ENCODE results near the gene SFT2D2.

SFT2D2 gene

GRCh38 chr1:168224991-168225390 is 813 bp upstream of the SFT2D2 start:
- Histone ChIP-seq H2BK15ac (replicated peaks; ENCODE audit: low read depth) (no peak overlapping the region), H3K36me3 (ENCODE audit: control insufficient read depth, insufficient read depth, low read length) (no peaks in the 10 kb centered on the region), H3K9ac (ENCODE audit: low read length) (no peak overlapping the region), H3K27me3 (ENCODE audit: insufficient read depth, low read length, poor library complexity) (no peaks in the 10 kb centered on the region), H3K79me1 (ENCODE audit: low read length) (peaks cover 12% of the 10 kb centered on the region), H4K8ac (ENCODE audit: low read depth, low read length) (no peak overlapping the region), H4K5ac (ENCODE audit: low read length) (no peak overlapping the region), H3K23ac (ENCODE audit: low read length) (no peak overlapping the region), H2AK5ac (ENCODE audit: low read length) (no peak overlapping the region), H2BK5ac (ENCODE audit: low read length) (no peak overlapping the region), H3K4me2 (ENCODE audit: low read length) (no peak overlapping the region), H3K56ac (ENCODE audit: low read length) (no peak overlapping the region), H3K4ac (ENCODE audit: low read depth, low read length) (no peak overlapping the region), H2BK120ac (ENCODE audit: low read depth, low read length) (no peak overlapping the region), H3K4me1 (ENCODE audit: control insufficient read depth, low read depth, low read length) (peaks cover 2% of the 10 kb centered on the region), H3K18ac (ENCODE audit: low read length) (no peak overlapping the region), H3K79me2 (ENCODE audit: control insufficient read depth, insufficient read depth, low read length) (peaks cover 18% of the 10 kb centered on the region), H3K4me3 (ENCODE audit: low read length) (no peak overlapping the region), H3K27ac (ENCODE audit: low read depth, low read length) (no peak overlapping the region)
- no CpG with 5 or more reads among the region's 3 CpGs for WGBS (ENCODE audit: extremely low coverage, insufficient coverage, low lambda C conversion rate)
- DNase-seq = no peak

DNA sequence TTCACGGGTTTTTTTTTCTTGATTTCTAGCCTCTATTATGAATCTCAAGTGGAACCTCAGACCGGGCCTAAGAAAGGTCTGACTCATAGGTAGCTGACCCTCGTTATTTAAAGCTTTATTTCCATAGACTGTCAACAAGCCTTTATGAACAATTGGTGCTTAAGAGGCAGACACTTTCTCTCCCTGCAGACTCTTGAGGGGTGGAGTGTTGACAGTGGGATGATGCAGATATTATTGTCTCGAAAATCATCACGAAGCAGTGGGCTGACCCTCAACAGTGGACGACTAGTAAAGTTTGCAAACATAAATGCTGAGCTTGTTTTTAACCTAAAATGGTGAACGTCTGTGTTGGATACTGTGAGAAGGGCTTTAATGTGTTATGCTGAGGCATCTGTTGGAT is 1.8 kb downstream of the SFT2D2 start:
- DNase-seq = no peak
- Histone ChIP-seq H3K79me2 (ENCODE audit: control insufficient read depth, insufficient read depth, low read length) (peaks cover 18% of the 10 kb centered on the region), H3K4me3 (ENCODE audit: low read length) (no peak overlapping the region), H3K18ac (ENCODE audit: low read length) (no peak overlapping the region), H4K5ac (ENCODE audit: low read length) (no peak overlapping the region), H3K27me3 (ENCODE audit: insufficient read depth, low read length, poor library complexity) (no peaks in the 10 kb centered on the region), H3K4ac (ENCODE audit: low read depth, low read length) (no peak overlapping the region), H2AK5ac (ENCODE audit: low read length) (no peak overlapping the region), H3K27ac (ENCODE audit: low read depth, low read length) (no peak overlapping the region), H4K8ac (ENCODE audit: low read depth, low read length) (no peak overlapping the region), H3K23ac (ENCODE audit: low read length) (no peak overlapping the region), H3K79me1 (ENCODE audit: low read length) (peaks cover 16% of the 10 kb centered on the region), H2BK5ac (ENCODE audit: low read length) (no peak overlapping the region), H2BK120ac (ENCODE audit: low read depth, low read length) (no peak overlapping the region), H3K36me3 (ENCODE audit: control insufficient read depth, insufficient read depth, low read length) (no peaks in the 10 kb centered on the region), H2BK15ac (replicated peaks; ENCODE audit: low read depth) (no peak overlapping the region), H3K56ac (ENCODE audit: low read length) (no peak overlapping the region), H3K4me1 (ENCODE audit: control insufficient read depth, low read depth, low read length) (peaks cover 2% of the 10 kb centered on the region), H3K9ac (ENCODE audit: low read length) (peak overlapping the region; percentile 19), H3K4me2 (ENCODE audit: low read length) (no peak overlapping the region)
- WGBS (ENCODE audit: extremely low coverage, insufficient coverage, low lambda C conversion rate) = no CpG with 5 or more reads among the region's 7 CpGs

DNA sequence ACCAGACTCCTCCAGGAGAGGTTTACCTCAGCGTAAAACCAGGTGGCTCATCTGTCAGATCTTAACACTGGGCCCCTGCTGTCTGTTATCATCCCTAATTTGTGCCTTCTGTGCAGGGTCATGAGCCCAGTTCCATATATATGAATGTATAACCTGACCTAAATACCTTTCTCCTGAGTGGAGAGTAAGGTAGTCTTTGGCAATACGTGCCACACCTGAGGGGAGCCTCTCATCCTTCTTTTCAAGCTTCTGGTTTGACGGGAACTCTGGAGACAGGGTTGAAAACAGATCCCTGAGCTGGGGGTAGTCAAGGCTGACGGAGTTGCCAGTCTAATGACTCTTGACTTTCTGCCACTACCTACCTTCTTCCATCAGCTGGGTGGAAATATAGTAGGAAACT is 4.1 kb downstream of the SFT2D2 start:
- Histone ChIP-seq H3K23ac (ENCODE audit: low read length) (no peak overlapping the region), H3K18ac (ENCODE audit: low read length) (no peak overlapping the region), H3K4me1 (ENCODE audit: control insufficient read depth, low read depth, low read length) (peaks cover 2% of the 10 kb centered on the region), H2AK5ac (ENCODE audit: low read length) (no peak overlapping the region), H3K27me3 (ENCODE audit: insufficient read depth, low read length, poor library complexity) (no peaks in the 10 kb centered on the region), H3K56ac (ENCODE audit: low read length) (no peak overlapping the region), H2BK15ac (replicated peaks; ENCODE audit: low read depth) (no peak overlapping the region), H3K79me2 (ENCODE audit: control insufficient read depth, insufficient read depth, low read length) (peaks cover 18% of the 10 kb centered on the region), H3K27ac (ENCODE audit: low read depth, low read length) (no peak overlapping the region), H3K79me1 (ENCODE audit: low read length) (peaks cover 16% of the 10 kb centered on the region), H2BK5ac (ENCODE audit: low read length) (no peak overlapping the region), H3K4ac (ENCODE audit: low read depth, low read length) (no peak overlapping the region), H2BK120ac (ENCODE audit: low read depth, low read length) (no peak overlapping the region), H3K4me3 (ENCODE audit: low read length) (no peak overlapping the region), H3K36me3 (ENCODE audit: control insufficient read depth, insufficient read depth, low read length) (no peaks in the 10 kb centered on the region), H3K4me2 (ENCODE audit: low read length) (no peak overlapping the region), H4K8ac (ENCODE audit: low read depth, low read length) (no peak overlapping the region), H3K9ac (ENCODE audit: low read length) (no peak overlapping the region), H4K5ac (ENCODE audit: low read length) (no peak overlapping the region)
- DNase-seq = no peak
- WGBS (ENCODE audit: extremely low coverage, insufficient coverage, low lambda C conversion rate) = no CpG with 5 or more reads among the region's 4 CpGs

- DNase-seq = no peak
- H3K18ac ChIP-seq (ENCODE audit: low read length) = no peak overlapping the region
- no peak overlapping the region for H3K27ac ChIP-seq (ENCODE audit: low read depth, low read length)
- no peak overlapping the region for H3K4ac ChIP-seq (ENCODE audit: low read depth, low read length)
- peaks cover 18% of the 10 kb centered on the region for H3K79me2 ChIP-seq (ENCODE audit: control insufficient read depth, insufficient read depth, low read length)
- no peak overlapping the region for H4K5ac ChIP-seq (ENCODE audit: low read length)
- no peak overlapping the region for H2AK5ac ChIP-seq (ENCODE audit: low read length)
- H2BK120ac ChIP-seq (ENCODE audit: low read depth, low read length) = no peak overlapping the region
- H3K4me3 ChIP-seq (ENCODE audit: low read length) = no peak overlapping the region
- H3K36me3 ChIP-seq (ENCODE audit: control insufficient read depth, insufficient read depth, low read length) = no peaks in the 10 kb centered on the region
- peaks cover 16% of the 10 kb centered on the region for H3K79me1 ChIP-seq (ENCODE audit: low read length)
- H3K23ac ChIP-seq (ENCODE audit: low read length) = no peak overlapping the region
- H3K4me1 ChIP-seq (ENCODE audit: control insufficient read depth, low read depth, low read length) = peaks cover 2% of the 10 kb centered on the region
- no peak overlapping the region for H3K56ac ChIP-seq (ENCODE audit: low read length)
- no peak overlapping the region for H2BK15ac ChIP-seq (replicated peaks; ENCODE audit: low read depth)
- no peaks in the 10 kb centered on the region for H3K27me3 ChIP-seq (ENCODE audit: insufficient read depth, low read length, poor library complexity)
- no peak overlapping the region for H3K4me2 ChIP-seq (ENCODE audit: low read length)
- no peak overlapping the region for H3K9ac ChIP-seq (ENCODE audit: low read length)
- no peak overlapping the region for H4K8ac ChIP-seq (ENCODE audit: low read depth, low read length)
- H2BK5ac ChIP-seq (ENCODE audit: low read length) = no peak overlapping the region
- no CpG with 5 or more reads among the region's 3 CpGs for WGBS (ENCODE audit: extremely low coverage, insufficient coverage, low lambda C conversion rate)
Observed at GRCh38 chr1:168230709-168231108, 4.9 kb downstream of the SFT2D2 start.

- Histone ChIP-seq H3K4me2 (ENCODE audit: low read length) (no peak overlapping the region), H2BK5ac (ENCODE audit: low read length) (no peak overlapping the region), H3K79me1 (ENCODE audit: low read length) (peaks cover 4% of the 10 kb centered on the region), H3K4me1 (ENCODE audit: control insufficient read depth, low read depth, low read length) (no peaks in the 10 kb centered on the region), H2AK5ac (ENCODE audit: low read length) (no peak overlapping the region), H3K79me2 (ENCODE audit: control insufficient read depth, insufficient read depth, low read length) (no peaks in the 10 kb centered on the region), H3K36me3 (ENCODE audit: control insufficient read depth, insufficient read depth, low read length) (no peaks in the 10 kb centered on the region), H3K18ac (ENCODE audit: low read length) (no peak overlapping the region), H3K9ac (ENCODE audit: low read length) (no peak overlapping the region), H2BK15ac (replicated peaks; ENCODE audit: low read depth) (no peak overlapping the region), H3K27me3 (ENCODE audit: insufficient read depth, low read length, poor library complexity) (no peaks in the 10 kb centered on the region), H3K23ac (ENCODE audit: low read length) (no peak overlapping the region), H3K56ac (ENCODE audit: low read length) (no peak overlapping the region), H3K4me3 (ENCODE audit: low read length) (no peak overlapping the region), H3K4ac (ENCODE audit: low read depth, low read length) (no peak overlapping the region), H4K8ac (ENCODE audit: low read depth, low read length) (no peak overlapping the region), H4K5ac (ENCODE audit: low read length) (no peak overlapping the region), H2BK120ac (ENCODE audit: low read depth, low read length) (no peak overlapping the region), H3K27ac (ENCODE audit: low read depth, low read length) (no peak overlapping the region)
- DNase-seq = peak; percentile 82
- WGBS (ENCODE audit: extremely low coverage, insufficient coverage, low lambda C conversion rate) = no CpG with 5 or more reads among the region's 8 CpGs
Observed at GRCh38 chr1:168234846-168235547, 9.2 kb downstream of the SFT2D2 start.

- H3K79me2 ChIP-seq (ENCODE audit: control insufficient read depth, insufficient read depth, low read length) = no peaks in the 10 kb centered on the region
- H3K4ac ChIP-seq (ENCODE audit: low read depth, low read length) = no peak overlapping the region
- no peak overlapping the region for H3K18ac ChIP-seq (ENCODE audit: low read length)
- no peaks in the 10 kb centered on the region for H3K27me3 ChIP-seq (ENCODE audit: insufficient read depth, low read length, poor library complexity)
- no peak overlapping the region for H2BK5ac ChIP-seq (ENCODE audit: low read length)
- H3K56ac ChIP-seq (ENCODE audit: low read length) = no peak overlapping the region
- H4K8ac ChIP-seq (ENCODE audit: low read depth, low read length) = no peak overlapping the region
- H3K9ac ChIP-seq (ENCODE audit: low read length) = no peak overlapping the region
- H2BK15ac ChIP-seq (replicated peaks; ENCODE audit: low read depth) = no peak overlapping the region
- H3K36me3 ChIP-seq (ENCODE audit: control insufficient read depth, insufficient read depth, low read length) = no peaks in the 10 kb centered on the region
- peaks cover 2% of the 10 kb centered on the region for H3K79me1 ChIP-seq (ENCODE audit: low read length)
- no peak overlapping the region for H3K27ac ChIP-seq (ENCODE audit: low read depth, low read length)
- no peak for DNase-seq
- H3K4me1 ChIP-seq (ENCODE audit: control insufficient read depth, low read depth, low read length) = no peaks in the 10 kb centered on the region
- H2AK5ac ChIP-seq (ENCODE audit: low read length) = no peak overlapping the region
- no peak overlapping the region for H3K4me3 ChIP-seq (ENCODE audit: low read length)
- H2BK120ac ChIP-seq (ENCODE audit: low read depth, low read length) = no peak overlapping the region
- no peak overlapping the region for H3K23ac ChIP-seq (ENCODE audit: low read length)
- no peak overlapping the region for H4K5ac ChIP-seq (ENCODE audit: low read length)
- no peak overlapping the region for H3K4me2 ChIP-seq (ENCODE audit: low read length)
Observed at GRCh38 chr1:168235548-168235885, 9.7 kb downstream of the SFT2D2 start.
